GM19023 (cell line): Measurements from ENCODE around the gene ACAD10.

ENCODE experiments used
- ATAC-seq: cut with Tn5 transposase; IDR thresholded peaks from one replicate; pipeline ENCODE4 v1.9.1; 2021; ENCODE audit warnings: mild to moderate bottlenecking, moderate library complexity; ENCODE audit not compliant: unreplicated experiment

ACAD10 gene

DNA sequence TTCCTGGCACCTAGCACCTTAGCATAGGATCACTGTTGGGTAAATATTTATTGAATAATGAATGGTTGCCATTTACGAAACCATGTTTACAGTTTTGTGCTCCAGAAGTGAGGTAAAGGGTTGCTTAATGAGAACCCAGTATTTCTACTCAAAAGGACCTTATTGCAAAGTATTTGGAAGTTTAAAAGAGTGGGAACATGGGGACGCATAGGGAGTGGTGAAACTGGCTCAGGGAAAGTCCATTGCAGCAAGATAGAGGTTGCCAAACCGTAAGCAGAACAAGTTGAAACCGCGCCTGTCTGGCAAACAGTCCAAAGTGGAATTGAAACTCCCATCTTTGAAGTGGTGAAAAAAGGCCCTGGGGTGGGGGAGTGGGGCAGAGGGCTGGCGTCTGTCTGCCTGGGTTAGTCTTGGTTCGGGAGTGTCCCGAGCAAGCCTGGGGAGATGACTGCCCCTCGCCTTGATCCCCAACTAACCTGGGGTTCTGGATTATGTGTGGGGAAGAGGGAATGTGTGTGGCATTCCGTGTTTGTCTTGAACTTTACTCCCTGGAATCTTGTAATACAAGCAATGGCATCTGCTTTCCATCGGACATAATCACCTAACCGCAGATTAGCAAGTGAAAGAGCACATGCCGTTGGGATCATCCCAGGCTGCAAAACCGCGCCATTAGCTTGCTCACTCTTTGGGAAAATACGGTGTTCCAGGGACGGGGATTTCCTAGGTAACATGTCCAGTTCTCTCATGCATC is 88.1 kb downstream of the ACAD10 start:
- no peak for ATAC-seq

DNA sequence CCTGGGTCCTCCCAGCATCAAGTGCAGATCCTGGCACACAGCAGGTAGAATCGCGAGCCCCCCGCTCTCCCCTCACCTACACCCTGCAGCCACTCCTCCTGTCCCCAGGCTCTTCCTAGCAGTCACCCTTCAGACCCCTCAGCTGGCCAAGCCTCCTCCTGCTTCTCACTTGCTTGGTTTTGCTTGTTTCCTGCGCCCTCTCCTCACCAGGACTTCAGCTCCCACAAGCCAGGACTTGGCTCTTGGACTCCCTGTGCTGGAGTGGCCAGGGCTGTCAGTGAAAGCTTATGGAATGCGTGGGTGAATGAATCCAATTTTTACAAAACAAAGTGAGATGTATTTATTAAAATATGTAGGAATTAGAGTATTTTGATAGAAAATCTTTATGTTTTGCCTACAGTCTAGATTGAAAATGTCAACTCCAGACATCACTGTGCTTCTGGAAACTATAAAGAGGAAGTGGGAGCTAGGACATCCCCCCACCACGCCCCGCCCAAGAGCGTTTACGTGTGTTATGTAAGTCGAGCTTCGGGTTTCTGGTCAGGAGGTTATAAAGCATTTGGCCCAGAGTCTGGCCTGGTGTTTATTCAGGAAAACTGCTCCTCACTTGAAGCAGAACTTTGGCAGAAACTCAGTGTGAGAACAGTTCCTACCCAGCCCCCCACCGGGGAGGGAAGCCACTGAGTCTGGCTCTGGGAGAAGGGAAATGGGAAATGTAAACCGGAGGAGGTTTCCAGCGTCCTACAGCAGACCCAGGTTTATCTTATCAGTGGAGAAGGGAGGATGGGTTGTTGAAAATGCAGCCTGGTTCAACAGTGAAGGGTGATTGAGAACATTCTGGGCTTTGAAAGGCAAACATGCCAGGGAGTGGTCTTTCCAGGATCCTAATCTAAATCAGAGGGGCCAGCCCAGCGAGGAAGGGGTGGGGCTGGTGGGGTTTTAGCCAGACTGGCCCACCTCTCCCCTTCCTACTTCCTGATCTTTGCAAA is 89.6 kb downstream of the ACAD10 start:
- peak; percentile 59 for ATAC-seq

DNA sequence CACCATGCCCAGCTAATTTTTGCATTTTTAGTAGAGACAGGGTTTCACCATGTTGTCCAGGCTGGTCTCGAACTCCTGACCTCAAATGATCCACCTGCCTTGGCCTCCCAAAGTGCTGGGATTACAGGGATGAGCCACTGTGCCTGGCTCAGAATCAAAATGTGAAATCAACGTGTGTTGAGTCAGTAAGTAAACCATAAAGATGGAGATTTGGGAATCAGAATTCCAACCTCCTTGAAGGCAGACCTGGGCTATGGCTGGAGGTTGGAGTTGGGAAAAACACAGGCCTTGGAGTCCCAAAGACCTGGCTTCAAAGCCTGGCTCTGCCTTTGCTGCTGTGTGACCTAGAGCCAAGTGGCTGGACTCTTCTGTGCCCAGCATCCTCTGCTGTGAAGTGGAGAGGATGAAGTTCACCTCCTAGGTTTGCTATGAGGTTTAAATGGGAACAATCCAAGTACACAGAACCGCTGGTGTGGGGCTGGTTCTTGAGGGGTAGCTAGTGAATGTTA is 91.0 kb downstream of the ACAD10 start:
- no peak for ATAC-seq

DNA sequence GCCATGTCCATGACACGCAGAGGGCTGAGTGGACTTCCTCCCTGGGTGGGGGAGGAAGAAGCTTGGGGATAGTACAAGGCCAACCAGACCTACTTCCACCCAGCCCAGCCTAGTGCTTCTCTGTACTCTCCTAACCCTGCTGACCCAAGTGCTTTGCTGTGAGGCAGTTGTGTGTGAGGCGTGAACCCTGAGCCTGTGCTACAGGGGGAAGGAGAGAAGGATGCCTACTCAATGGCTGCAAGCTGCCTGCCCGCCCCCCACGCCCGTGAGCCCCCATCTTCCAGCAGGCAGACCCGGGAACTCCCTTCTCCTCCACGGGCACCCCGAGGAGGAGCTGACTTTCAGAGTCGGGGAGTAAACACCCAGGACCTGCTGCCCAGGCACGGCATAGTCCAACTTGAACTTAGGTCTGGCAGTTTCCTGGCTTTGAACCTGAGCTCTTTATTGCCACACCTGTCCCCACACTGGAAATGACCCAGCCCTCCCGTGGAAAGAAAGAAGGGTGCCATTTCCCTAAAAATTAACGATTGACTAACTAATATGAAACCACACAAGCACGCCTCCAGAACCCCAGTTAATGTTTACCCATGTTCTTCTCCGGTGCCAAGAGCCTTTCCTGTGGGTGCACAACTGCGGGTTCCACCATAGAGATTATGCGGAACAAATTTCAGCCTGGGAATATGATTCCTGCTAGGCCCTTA is 91.6 kb downstream of the ACAD10 start:
- ATAC-seq: no peak

DNA sequence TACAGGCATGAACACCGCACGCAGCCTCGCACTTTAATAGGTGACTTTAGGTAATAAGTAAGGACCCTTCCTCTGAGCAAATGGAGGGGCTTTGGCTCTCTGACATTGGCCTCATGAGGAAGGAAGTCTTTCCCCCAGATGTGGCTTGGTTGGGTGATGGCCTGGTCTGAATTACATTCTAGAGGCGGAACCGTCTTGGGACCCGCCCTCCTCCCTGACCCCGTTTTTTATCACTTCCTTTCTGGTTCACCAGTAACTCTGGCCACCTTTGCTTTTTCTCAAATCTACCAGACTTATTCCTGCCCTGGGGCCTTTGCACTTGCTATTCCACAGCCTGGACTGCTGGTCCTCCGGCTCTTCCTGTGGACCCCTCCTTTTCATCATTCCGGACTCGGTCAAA is 94.3 kb downstream of the ACAD10 start:
- ATAC-seq: no peak

DNA sequence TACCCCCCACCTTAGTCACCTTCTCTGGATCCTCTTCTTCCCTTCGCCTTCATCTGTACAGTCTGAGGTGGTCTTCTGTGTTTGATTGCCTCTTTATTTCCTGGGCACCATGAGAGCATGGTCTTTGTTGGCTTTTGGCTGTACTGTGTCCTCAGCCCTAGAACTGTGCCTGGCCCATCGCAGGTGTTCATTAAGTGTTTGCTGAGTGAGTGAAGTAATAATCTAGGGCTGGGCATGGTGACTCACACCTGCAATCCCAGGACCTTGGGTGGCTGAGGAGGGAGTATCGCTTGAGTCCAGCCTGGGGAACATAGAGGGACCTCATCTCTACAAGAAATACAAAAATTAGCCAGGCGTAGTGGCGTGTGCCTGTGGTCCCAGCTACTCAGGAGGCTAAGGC is 94.8 kb downstream of the ACAD10 start:
- ATAC-seq: no peak

DNA sequence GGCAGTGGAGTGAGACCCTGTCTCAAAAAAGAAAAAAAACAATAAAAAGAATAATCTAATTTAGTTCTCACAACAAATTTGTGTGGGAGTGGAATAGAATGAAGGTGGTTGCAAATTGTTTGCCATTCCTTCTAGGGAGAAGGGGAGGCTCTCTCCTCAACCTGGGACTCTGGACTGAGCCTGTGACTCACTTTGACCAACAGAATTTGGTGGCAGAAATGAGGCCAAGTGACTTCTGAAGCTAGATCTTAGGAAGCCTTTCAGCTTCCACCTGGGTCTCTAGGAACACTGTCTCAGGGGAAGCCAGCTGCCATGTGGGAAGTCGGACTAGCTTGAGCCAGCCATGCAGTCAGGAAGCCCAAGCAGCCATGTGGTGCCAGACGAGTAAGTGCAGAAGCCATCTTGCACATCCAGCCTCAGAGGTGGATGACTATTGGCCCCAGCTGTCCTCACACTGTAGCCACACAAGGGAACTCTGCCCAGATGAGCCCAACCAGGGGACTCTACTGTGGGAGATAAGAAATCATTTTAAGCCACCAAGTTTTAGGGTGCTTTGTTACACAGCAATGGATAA is 95.3 kb downstream of the ACAD10 start:
- no peak for ATAC-seq

DNA sequence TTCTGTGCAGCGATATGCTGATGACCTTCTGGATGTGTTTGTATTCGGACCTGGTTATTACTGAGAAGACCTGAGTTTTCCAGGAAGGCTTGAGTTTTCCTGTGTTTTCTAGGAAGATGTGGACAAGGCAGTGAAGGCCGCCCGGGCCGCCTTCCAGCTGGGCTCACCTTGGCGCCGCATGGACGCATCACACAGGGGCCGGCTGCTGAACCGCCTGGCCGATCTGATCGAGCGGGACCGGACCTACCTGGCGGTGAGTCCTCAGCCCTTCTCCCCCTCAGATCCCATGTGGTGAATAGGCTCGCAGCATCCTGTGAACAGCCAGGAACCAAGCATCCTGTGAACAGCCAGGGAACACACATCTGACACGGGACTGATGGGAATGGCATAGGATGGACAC is 97.2 kb downstream of the ACAD10 start:
- no peak for ATAC-seq

DNA sequence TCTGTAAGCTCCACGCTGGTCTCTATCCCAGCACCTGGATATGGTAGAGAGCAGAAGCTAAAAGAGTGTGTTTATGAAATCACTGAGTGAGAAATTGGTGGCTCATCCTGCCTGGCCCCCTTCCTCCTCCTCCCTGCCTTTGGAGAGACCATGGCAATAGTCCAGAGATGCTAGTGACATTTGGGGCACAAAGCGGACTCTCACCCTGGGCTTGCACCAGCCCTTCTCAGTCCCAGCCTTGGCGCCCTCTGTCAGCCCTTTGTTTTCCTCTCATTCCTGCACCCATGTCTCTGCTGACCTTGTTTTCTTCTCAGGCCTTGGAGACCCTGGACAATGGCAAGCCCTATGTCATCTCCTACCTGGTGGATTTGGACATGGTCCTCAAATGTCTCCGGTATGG is 99.1 kb downstream of the ACAD10 start:
- ATAC-seq: no peak

DNA sequence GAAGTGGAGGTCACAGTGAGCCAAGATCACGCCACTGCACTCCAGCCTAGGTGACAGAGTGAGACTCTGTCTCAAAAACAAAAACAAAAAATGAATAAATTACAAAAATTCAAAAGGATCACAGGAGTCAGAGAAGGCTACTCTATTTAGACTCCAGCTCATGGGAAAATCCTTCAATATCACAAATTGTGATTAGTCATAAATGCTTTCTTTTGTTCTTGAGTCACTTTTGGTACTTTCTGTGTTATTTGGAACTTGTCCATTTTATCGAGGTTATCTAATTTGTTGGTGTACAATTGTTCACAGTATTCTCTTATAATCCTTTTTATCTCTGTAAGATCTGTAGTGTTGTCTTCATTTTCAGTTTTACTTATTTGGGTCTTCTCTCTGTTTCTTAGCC is 99.8 kb downstream of the ACAD10 start:
- ATAC-seq: no peak

DNA sequence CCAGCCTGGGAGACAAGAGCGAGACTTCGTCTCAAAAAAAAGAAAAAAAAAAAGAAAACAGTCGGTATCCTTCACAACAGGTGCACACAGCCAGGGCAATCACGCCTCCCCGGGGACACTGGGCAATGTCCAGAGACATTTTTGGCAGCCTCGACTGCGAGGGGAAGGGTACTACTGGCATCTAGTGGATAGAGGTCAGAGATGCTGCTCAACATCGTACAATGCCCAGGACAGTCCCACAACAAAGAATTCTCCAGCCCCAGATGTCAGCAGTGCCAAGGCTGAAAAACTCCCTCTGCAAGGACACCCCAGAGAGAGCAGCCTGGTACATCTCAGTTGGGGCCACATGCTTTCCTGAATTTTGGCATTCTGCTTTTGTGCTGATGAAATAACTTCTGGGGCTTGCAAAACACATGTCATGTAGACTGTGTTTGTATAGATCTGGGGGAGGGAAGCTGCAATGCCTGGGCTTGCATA is 102.4 kb downstream of the ACAD10 start:
- ATAC-seq: no peak

DNA sequence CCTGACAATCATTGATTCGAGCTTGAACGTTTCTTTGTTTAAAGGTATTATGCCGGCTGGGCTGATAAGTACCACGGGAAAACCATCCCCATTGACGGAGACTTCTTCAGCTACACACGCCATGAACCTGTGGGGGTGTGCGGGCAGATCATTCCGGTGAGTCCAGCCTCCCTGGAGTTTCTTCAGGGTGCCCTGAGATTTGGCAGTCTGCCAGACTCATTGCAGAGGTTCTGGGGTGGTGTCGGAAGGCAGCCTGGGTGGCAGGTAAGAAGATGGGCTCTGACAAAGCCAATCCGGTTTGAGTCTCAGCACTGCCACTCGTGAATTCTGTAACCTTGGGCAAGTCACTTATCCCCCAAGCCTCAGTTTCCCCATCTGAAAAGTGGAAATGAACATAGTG is 103.9 kb downstream of the ACAD10 start:
- no peak for ATAC-seq

DNA sequence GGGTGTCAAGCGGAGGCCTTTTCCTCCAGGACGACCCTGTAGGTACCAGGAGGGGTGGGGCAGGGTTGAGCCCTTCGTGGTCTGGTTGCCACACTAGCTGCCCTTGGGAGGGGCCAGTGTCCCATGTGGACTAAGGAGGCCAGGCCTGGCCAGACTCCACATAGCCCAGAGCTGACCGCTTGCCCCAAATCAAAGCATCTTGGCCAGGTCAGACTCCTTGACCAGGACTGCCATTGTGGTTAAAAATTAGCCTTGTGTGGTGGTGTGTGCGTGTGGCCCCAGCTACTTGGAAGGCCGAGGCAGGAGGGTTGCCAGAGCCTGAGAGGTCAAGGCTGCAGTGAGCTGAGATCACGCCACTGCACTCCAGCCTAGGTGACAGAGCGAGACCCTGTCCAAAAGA is 105.7 kb downstream of the ACAD10 start:
- ATAC-seq: no peak

DNA sequence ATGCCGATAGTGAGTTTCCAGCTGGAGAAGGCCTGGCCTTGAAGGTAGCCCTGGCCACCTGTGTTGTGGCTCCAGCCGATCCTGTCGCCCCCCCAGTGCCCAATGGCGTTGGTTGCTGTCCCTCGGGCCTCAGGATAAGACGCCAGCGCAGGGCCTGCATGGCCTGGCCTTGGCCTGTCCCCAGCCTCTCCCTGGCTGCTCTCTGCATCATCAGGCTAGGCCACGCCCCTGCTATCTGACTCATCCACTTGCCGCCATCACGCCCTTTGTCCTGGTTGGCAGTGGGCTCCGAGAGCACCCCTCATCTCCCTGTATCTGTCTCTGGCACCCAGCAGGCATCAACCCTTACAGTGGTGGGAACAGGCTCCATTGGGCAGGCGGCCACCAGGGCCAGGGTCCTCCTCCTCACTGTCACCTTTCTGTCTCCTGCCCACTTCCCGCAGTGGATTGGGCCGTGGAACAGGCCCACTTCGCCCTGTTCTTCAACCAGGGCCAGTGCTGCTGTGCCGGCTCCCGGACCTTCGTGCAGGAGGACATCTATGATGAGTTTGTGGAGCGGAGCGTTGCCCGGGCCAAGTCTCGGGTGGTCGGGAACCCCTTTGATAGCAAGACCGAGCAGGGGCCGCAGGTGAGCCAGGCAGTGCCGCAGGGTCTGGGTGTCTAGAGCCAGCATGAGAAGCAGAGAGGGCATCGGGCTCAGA is 106.5 kb downstream of the ACAD10 start:
- ATAC-seq: no peak

DNA sequence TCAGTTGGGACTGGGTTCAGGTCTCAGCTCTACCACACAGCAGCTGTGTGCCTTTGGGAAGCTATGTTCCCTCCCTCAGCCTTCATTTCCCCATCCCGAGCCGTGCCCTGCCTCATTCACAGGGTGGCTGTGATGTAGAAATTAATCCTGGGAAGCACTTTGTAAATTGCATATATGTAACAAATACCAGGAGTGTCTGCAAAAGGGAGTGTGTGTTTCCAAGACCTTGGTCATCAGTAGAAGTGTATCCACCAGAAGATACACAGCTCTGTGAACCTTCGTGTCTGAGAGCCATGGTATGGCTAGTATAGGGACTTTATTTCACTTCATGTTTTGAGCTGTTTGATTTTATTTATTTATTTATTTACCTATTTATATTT is 107.0 kb downstream of the ACAD10 start:
- ATAC-seq: no peak

DNA sequence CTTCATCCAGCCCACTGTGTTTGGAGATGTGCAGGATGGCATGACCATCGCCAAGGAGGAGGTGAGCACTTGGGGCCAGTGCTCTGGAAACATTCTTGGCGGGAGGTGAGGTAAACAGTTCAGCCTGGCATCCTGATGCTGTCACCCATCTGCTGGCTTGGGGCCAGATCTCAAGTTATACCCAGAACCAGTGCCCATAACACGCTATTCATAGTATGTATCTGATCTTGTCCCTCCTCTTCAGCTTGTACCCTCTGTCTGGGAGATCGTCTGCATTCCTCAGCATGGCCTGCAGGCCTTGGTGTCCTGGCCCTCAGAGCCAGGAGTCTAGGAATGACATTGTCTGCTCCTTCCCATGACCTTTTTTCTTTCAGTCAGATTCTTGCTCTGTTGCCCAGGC is 112.3 kb downstream of the ACAD10 start:
- ATAC-seq: no peak

DNA sequence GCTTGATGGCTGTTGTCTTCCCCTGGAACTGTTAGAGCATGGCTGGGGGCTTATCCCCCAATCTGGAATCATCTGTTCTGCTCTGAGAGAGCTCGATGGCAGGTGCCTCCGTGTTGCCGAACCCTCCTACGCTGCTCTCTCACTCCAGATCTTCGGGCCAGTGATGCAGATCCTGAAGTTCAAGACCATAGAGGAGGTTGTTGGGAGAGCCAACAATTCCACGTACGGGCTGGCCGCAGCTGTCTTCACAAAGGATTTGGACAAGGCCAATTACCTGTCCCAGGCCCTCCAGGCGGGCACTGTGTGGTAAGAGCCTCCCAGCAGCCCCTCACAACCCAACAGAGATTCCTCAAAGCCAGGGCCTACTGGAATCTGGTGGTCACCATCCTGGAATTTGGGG is 113.9 kb downstream of the ACAD10 start:
- no peak for ATAC-seq

DNA sequence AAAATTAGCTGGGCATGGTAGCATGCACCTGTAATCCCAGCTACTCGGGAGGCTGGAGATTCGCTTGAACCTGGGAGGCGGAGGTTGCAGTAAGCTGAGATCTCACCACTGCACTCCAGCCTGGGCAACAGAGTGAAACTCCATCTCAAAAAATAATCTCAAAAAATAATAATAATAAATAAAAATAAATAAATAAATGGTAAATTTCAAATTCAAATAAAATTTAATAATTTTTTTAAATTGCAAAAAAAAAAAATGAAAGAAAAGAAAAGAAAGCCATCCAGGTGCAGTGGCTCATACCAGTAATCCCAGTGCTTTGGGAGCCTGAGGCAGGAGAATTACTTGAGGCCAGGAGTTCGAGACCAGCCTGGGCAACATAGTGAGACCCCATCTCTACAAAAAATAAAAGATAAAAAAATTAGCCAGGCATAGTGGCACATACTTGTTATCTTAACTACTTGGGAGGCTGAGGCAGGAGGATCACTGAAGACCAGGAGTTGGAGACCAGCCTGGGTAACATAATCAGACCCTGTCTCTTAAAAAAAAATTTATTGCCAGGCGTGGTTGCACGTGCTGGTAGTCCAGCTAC is 117.3 kb downstream of the ACAD10 start:
- ATAC-seq: no peak

DNA sequence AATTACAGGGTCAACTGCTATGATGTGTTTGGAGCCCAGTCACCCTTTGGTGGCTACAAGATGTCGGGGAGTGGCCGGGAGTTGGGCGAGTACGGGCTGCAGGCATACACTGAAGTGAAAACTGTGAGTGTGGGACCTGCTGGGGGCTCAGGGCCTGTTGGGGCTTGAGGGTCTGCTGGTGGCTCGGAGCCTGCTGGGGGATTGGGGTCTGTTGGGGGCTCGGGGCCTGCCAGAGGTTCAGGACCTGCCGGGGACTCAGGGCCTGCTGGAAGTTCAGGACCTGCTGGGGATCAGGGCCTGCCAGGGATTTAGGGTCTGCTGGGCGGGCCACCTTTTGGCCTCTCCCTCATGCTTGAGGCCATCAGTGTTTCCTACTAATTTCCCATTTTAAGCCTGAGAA is 118.0 kb downstream of the ACAD10 start:
- no peak for ATAC-seq

DNA sequence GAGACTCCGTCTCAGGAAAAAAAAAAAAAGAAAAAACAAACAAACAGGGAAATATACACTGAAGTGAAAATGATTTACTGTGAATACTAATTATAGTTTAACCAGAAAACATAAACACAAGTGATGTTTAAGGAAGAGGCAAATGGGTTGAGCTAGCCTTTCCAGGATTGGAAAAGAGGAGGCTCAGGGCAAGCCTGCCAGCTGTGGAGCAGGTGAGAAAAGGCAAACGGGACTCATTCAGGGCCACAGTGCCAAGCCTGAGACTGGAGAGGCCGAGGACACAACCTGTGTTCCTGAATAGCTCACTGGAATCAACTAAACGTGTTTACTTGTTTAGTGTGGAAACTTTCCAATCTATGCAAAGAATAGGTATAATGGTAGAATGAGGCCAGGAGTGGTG is 120.5 kb downstream of the ACAD10 start:
- ATAC-seq: no peak
